Measurements from ENCODE around the gene PROC.

DNA sequence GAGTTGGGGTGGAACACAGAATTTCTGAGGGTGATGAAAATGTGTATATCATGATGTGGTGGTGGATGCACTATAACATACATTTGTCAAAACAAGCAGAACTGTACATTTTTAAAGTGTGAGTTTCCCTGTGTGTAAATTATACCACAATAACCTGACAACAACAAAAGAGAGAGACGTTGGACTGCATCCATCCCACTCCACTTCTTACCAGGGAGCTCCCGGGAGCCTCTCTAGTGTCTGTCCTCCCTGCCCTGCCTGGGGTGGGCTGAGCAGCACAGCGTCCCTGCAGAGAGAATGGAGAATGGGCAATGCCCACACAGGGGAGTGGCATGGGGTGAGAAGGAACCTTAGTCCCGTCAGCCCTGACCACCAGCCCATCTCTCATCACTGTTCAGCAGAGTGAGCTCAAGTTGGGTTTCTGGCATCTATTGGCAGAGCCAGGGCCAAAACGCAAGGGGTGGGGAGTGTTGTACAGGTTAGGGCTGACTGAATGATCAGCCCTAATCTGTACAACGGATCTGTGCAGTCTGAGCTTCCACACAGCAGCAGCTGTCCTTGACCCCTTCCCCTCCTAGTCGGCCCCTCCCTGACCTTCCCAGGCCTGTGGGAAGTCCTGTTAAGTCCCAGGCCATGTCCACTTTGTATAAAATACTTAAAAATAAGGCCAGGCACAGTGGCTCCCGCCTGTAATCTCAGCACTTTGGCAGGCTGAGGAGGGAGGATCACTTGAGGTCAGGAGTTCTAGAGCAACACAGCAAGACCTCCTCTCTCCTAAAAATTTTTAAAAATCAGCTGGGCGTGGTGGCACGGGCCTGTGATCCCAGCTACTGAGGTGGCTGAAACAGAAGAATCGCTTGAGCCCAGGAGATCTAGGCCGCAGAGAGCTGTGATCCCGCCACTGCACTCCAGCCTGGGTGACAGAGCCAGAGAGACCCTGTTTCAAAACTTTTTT is 3.3 kb upstream of the PROC start:
- TF ChIP-seq, protein P1, sequence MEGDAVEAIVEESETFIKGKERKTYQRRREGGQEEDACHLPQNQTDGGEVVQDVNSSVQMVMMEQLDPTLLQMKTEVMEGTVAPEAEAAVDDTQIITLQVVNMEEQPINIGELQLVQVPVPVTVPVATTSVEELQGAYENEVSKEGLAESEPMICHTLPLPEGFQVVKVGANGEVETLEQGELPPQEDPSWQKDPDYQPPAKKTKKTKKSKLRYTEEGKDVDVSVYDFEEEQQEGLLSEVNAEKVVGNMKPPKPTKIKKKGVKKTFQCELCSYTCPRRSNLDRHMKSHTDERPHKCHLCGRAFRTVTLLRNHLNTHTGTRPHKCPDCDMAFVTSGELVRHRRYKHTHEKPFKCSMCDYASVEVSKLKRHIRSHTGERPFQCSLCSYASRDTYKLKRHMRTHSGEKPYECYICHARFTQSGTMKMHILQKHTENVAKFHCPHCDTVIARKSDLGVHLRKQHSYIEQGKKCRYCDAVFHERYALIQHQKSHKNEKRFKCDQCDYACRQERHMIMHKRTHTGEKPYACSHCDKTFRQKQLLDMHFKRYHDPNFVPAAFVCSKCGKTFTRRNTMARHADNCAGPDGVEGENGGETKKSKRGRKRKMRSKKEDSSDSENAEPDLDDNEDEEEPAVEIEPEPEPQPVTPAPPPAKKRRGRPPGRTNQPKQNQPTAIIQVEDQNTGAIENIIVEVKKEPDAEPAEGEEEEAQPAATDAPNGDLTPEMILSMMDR (tag by site-specific recombination; IDR thresholded peaks at IDR 0.05): no peak
- TF ChIP-seq SP2 (tag by site-specific recombination; IDR thresholded peaks at IDR 0.05) (no peak), ZBTB7A (tag by site-specific recombination; IDR thresholded peaks at IDR 0.05; ENCODE audit: low read depth) (no peak), ZNF768 (tag by site-specific recombination; IDR thresholded peaks at IDR 0.05) (no peak), ZBTB20 (tag by site-specific recombination; IDR thresholded peaks at IDR 0.05) (no peak), ZNF501 (tag by site-specific recombination; IDR thresholded peaks at IDR 0.05) (no peak)

All from HEK293 (cell line).